Activated CD4-positive, CD25-positive, alpha-beta regulatory T cell treated with anti-CD3 and anti-CD28 coated beads, Interleukin-2, amount 50 U/mL, for 16 hours (primary cell): ENCODE results near the gene ARHGAP32.

ENCODE experiments used
- DNase-seq: peaks from one replicate; pipeline ENCODE4 v3.0.0-alpha.2; 2020; ENCODE audit warnings: low read depth, low spot score

ARHGAP32 gene

GRCh38 chr11:128956401-128957201 is 235.5 kb downstream of the ARHGAP32 start:
- DNase-seq, result no peak

GRCh38 chr11:128955636-128956035 is 236.5 kb downstream of the ARHGAP32 start:
- DNase-seq, result no peak

GRCh38 chr11:128953151-128953550 is 239.0 kb downstream of the ARHGAP32 start:
- no peak for DNase-seq

- no peak for DNase-seq
Measured at GRCh38 chr11:128949791-128950454, 242.2 kb downstream of the ARHGAP32 start.

- DNase-seq, result no peak
Measured at GRCh38 chr11:128948583-128948982, 243.5 kb downstream of the ARHGAP32 start.

GRCh38 chr11:128947773-128948172 is 244.4 kb downstream of the ARHGAP32 start:
- DNase-seq, result no peak

- DNase-seq, result no peak
Measured at GRCh38 chr11:128946648-128947047, 245.5 kb downstream of the ARHGAP32 start.

- DNase-seq, result no peak
Measured at GRCh38 chr11:128943428-128943976, 248.6 kb downstream of the ARHGAP32 start.

GRCh38 chr11:128942817-128943427 is 249.2 kb downstream of the ARHGAP32 start, which contains the start of gene TP53AIP1:
Gene TP53AIP1, minus strand, starts transcription at chr11:128942871. Its CDS starts 5,053 bp downstream, at chr11:128937818.
- DNase-seq, result no peak

GRCh38 chr11:128942272-128942612 is 249.9 kb downstream of the ARHGAP32 start:
- DNase-seq, result no peak

- no peak for DNase-seq
Measured at GRCh38 chr11:128941573-128942271, 250.4 kb downstream of the ARHGAP32 start.

GRCh38 chr11:128941110-128941509 is 251.0 kb downstream of the ARHGAP32 start:
- no peak for DNase-seq

- DNase-seq, result no peak
Measured at GRCh38 chr11:128940603-128941002, 251.5 kb downstream of the ARHGAP32 start.

- no peak for DNase-seq
Measured at GRCh38 chr11:128940156-128940555, 252.0 kb downstream of the ARHGAP32 start.

- no peak for DNase-seq
Measured at GRCh38 chr11:128939591-128939990, 252.5 kb downstream of the ARHGAP32 start.

- DNase-seq, result no peak
Measured at GRCh38 chr11:128938156-128938885, 253.8 kb downstream of the ARHGAP32 start.

GRCh38 chr11:128937480-128937879 is 254.6 kb downstream of the ARHGAP32 start:
- DNase-seq, result no peak

GRCh38 chr11:128936606-128937251 is 255.4 kb downstream of the ARHGAP32 start:
- DNase-seq, result no peak

- no peak for DNase-seq
Measured at GRCh38 chr11:128934926-128935325, 257.2 kb downstream of the ARHGAP32 start.

- DNase-seq, result no peak
Measured at GRCh38 chr11:128934351-128934750, 257.8 kb downstream of the ARHGAP32 start.
